ENCODE measurements around the gene SDK2. TPM values are rescaled to one million over a fixed set of nuclear protein-coding genes. Genes with fewer than 3 reads are reported as not detected.

Gene SDK2
- total RNA-seq, 1 donor from 2014 or later = 1.4 TPM

- Histone ChIP-seq H3K4me1 (no peaks in the 10 kb centered on the region), H3K4me3 (no peak overlapping the region), H3K36me3 (no peaks in the 10 kb centered on the region), H3K27ac (no peak overlapping the region), H3K27me3 (ENCODE audit: low read depth) (peaks cover 28% of the 10 kb centered on the region), H3K9me3 (no peaks in the 10 kb centered on the region)
- intact Hi-C loops (cut with DNase I) = no loop called here
- ATAC-seq (no peak), DNase-seq (no peak)
- TF ChIP-seq CTCF (IDR thresholded peaks at IDR 0.05) = no peak
Measured at GRCh38 chr17:73495641-73496040, 148.6 kb downstream of the SDK2 start.

GRCh38 chr17:73494950-73495349 is 149.3 kb downstream of the SDK2 start:
- DNase-seq (no peak), ATAC-seq (no peak)

GRCh38 chr17:73493956-73494926 is 150.0 kb downstream of the SDK2 start:
- no peaks in the 10 kb centered on the region for H3K4me1 ChIP-seq
- no peak for TF ChIP-seq CTCF (IDR thresholded peaks at IDR 0.05)

More at GRCh38 chr17:73494950-73495349, 149.3 kb downstream of the SDK2 start:
- no peaks in the 10 kb centered on the region for H3K9me3 ChIP-seq
- no peak overlapping the region for H3K27ac ChIP-seq
- no peak for TF ChIP-seq CTCF (IDR thresholded peaks at IDR 0.05)
- H3K4me1 ChIP-seq = no peaks in the 10 kb centered on the region
- no peak overlapping the region for H3K4me3 ChIP-seq
- H3K36me3 ChIP-seq = no peaks in the 10 kb centered on the region
- peaks cover 28% of the 10 kb centered on the region for H3K27me3 ChIP-seq (ENCODE audit: low read depth)
- intact Hi-C loops (cut with DNase I) = no loop called here

GRCh38 chr17:73492821-73493814 is 151.1 kb downstream of the SDK2 start:
- Histone ChIP-seq H3K4me1 (no peaks in the 10 kb centered on the region), H3K9me3 (no peaks in the 10 kb centered on the region), H3K36me3 (no peaks in the 10 kb centered on the region), H3K27ac (no peak overlapping the region), H3K27me3 (ENCODE audit: low read depth) (peaks cover 28% of the 10 kb centered on the region), H3K4me3 (no peak overlapping the region)
- ATAC-seq = no peak
- intact Hi-C loops (cut with DNase I) = no loop called here
- no peak for TF ChIP-seq CTCF (IDR thresholded peaks at IDR 0.05)
- no peak for DNase-seq

More at GRCh38 chr17:73493956-73494926, 150.0 kb downstream of the SDK2 start:
- intact Hi-C loops (cut with DNase I) = no loop called here
- no peaks in the 10 kb centered on the region for H3K9me3 ChIP-seq
- H3K27me3 ChIP-seq (ENCODE audit: low read depth) = peaks cover 28% of the 10 kb centered on the region
- no peaks in the 10 kb centered on the region for H3K36me3 ChIP-seq
- H3K4me3 ChIP-seq = no peak overlapping the region
- no peak for ATAC-seq
- no peak for DNase-seq
- no peak overlapping the region for H3K27ac ChIP-seq

- no peak for TF ChIP-seq CTCF (IDR thresholded peaks at IDR 0.05)
- intact Hi-C loops (cut with DNase I) = no loop called here
- ATAC-seq (no peak), DNase-seq (no peak)
- no peaks in the 10 kb centered on the region for H3K36me3 ChIP-seq
- no peaks in the 10 kb centered on the region for H3K9me3 ChIP-seq
- H3K4me1 ChIP-seq = no peaks in the 10 kb centered on the region
- H3K4me3 ChIP-seq = no peak overlapping the region
- H3K27ac ChIP-seq = no peak overlapping the region
- peaks cover 28% of the 10 kb centered on the region for H3K27me3 ChIP-seq (ENCODE audit: low read depth)
Measured at GRCh38 chr17:73492125-73492820, 152.0 kb downstream of the SDK2 start.
